IPS-NIHi7 (cell line): Measurements from ENCODE around the gene RHOF.
A peak's percentile ranks its signal among the peaks of the same experiment; 100 is the strongest.
"Not testable (repeated sequence)": the region's sequence is repeated elsewhere in the genome, so short reads cannot be mapped to it uniquely, and the experiment has no call there.

Experiments used
- DNase-seq: peaks from one replicate; pipeline ENCODE4 v3.0.0; 2012; ENCODE audit warnings: mixed read lengths; ENCODE audit errors: extremely low spot score

The RHOF gene

GRCh38 chr12:121748571-121749265, 44.8 kb downstream of the RHOF start:
- peak; percentile 67 for DNase-seq

GRCh38 chr12:121748218-121748570, 45.3 kb downstream of the RHOF start:
- DNase-seq = peak; percentile 50

- not testable (repeated sequence) for DNase-seq
Measured at GRCh38 chr12:121745545-121745944, 47.9 kb downstream of the RHOF start.

- no peak for DNase-seq
Measured at GRCh38 chr12:121741743-121742142, 51.7 kb downstream of the RHOF start.

- no peak for DNase-seq
Measured at GRCh38 chr12:121740847-121741246, 52.6 kb downstream of the RHOF start.

GRCh38 chr12:121738340-121738858, 55.1 kb downstream of the RHOF start:
- DNase-seq = no peak

GRCh38 chr12:121733849-121734248, 59.6 kb downstream of the RHOF start:
- DNase-seq = no peak

GRCh38 chr12:121731473-121731872, 62.0 kb downstream of the RHOF start:
- no peak for DNase-seq

- DNase-seq = no peak
Measured at GRCh38 chr12:121729021-121729420, 64.5 kb downstream of the RHOF start.
